Sigmoid colon (tissue), 4 donors: ENCODE results near the gene CD300LD.

Experiments used
- CTCF ChIP-seq, 4 experiments: fragments of 450-650 bp in 3 of 4; fragments of 200-600 bp in 1 of 4; IDR thresholded peaks; one replicate each; pipeline ENCODE4 v1.5.1; 2016 to 2019; ENCODE audit warnings: antibody characterized with exemption in 4 of 4, mild to moderate bottlenecking in 3 of 4, moderate library complexity in 2 of 4
- EP300 ChIP-seq, 4 donors: sonication (generic); formaldehyde crosslinking; IDR thresholded peaks; one replicate each; pipeline ENCODE4 v1.6.1; 2017; ENCODE audit warnings: antibody characterized with exemption in 4 of 4
- POLR2A ChIP-seq, 2 donors: fragments of 450-650 bp; IDR thresholded peaks; one replicate each; pipeline ENCODE4 v1.6.1; 2016; ENCODE audit warnings: antibody characterized with exemption in 2 of 2, mild to moderate bottlenecking in 2 of 2, moderate library complexity in 2 of 2
- POLR2AphosphoS5 ChIP-seq, 4 donors: sonication (generic); formaldehyde crosslinking; IDR thresholded peaks; one replicate each; pipeline ENCODE4 v1.6.1; 2017; ENCODE audit warnings: antibody characterized with exemption in 4 of 4

GRCh38 chr17:74608511-74608910 is 16.4 kb upstream of the CD300LD start:
- TF ChIP-seq CTCF (IDR thresholded peaks at IDR 0.05): no peak
- no peak for TF ChIP-seq POLR2A (IDR thresholded peaks at IDR 0.05)
- TF ChIP-seq EP300 (IDR thresholded peaks at IDR 0.05): no peak
- TF ChIP-seq POLR2AphosphoS5 (IDR thresholded peaks at IDR 0.05): no peak
